Spleen (tissue), 11 donors: ENCODE measurements around the gene ERBB4. TPM values are rescaled to one million over a fixed set of nuclear protein-coding genes. Genes with fewer than 3 reads are reported as not detected.

Experiments
- DNase-seq: peaks from one replicate; pipeline ENCODE4 v3.0.0-alpha.2; 2020
- H3K27ac ChIP-seq, 8 donors: fragments of 200-600 bp; sonication (generic) in 7 of 8; 1 replicate in 4 of 8; 2 replicates in 4 of 8; pipeline versions ENCODE4 v1.5.0 to v1.8.0; 2016 to 2021; ENCODE audit warnings: inconsistent platforms in 4 of 8, mild to moderate bottlenecking in 4 of 8, moderate library complexity in 1 of 8
- H3K27me3 ChIP-seq, 7 donors: fragments of 200-600 bp; sonication (generic) in 6 of 7; replicated peaks in 1 of 7; 1 replicate in 4 of 7; 2 replicates in 3 of 7; pipeline versions ENCODE4 v1.5.0 to v1.8.0; 2016 to 2021; ENCODE audit warnings: inconsistent platforms in 3 of 7, mild to moderate bottlenecking in 1 of 7
- H3K36me3 ChIP-seq, 6 donors: fragments of 200-600 bp; sonication (generic) in 5 of 6; 1 replicate in 4 of 6; 2 replicates in 2 of 6; pipeline versions ENCODE4 v1.5.0 to v1.8.0; 2016 to 2021; ENCODE audit warnings: inconsistent platforms in 2 of 6
- H3K4me1 ChIP-seq, 6 donors: fragments of 200-600 bp; sonication (generic) in 5 of 6; 1 replicate in 3 of 6; 2 replicates in 3 of 6; pipeline versions ENCODE4 v1.5.0 to v1.8.0; 2016 to 2021; ENCODE audit warnings: inconsistent platforms in 3 of 6
- H3K4me3 ChIP-seq, 8 donors: fragments of 200-600 bp; sonication (generic) in 7 of 8; 1 replicate in 4 of 8; 2 replicates in 4 of 8; pipeline versions ENCODE4 v1.5.0 to v1.8.0; 2016 to 2021; ENCODE audit warnings: inconsistent platforms in 4 of 8, mild to moderate bottlenecking in 4 of 8, moderate library complexity in 2 of 8
- H3K9me3 ChIP-seq, 8 donors: fragments of 200-600 bp; sonication (generic) in 7 of 8; 1 replicate in 4 of 8; 2 replicates in 4 of 8; pipeline versions ENCODE4 v1.5.0 to v1.8.0; 2016 to 2021; ENCODE audit warnings: inconsistent platforms in 4 of 8
- POLR2A ChIP-seq, 3 donors: fragments of 450-650 bp; IDR thresholded peaks; one replicate each; pipeline ENCODE4 v1.5.1; 2017; ENCODE audit warnings: antibody characterized with exemption in 3 of 3, mild to moderate bottlenecking in 1 of 3
- POLR2AphosphoS5 ChIP-seq, 3 donors: sonication (generic); formaldehyde crosslinking; IDR thresholded peaks; one replicate each; pipeline ENCODE4 v1.5.1; 2017; ENCODE audit warnings: antibody characterized with exemption in 3 of 3
- WGBS, 5 donors: extraction: QIAGEN DNeasy Blood & Tissue Kit in 3 of 5; methylation state at CpG; one replicate each; pipeline versions ENCODE4 v1.1.5 to v1.1.7; 2013 to 2018; 5-methylcytosine and 5-hydroxymethylcytosine counted together
- intact Hi-C: fragments of 100-400 bp; cut with DNase I; formaldehyde crosslinking; loops from one replicate; pipeline ENCODE4 v1.15.0; 2023; ENCODE audit warnings: low total_unique reads
- polyA plus RNA-seq, 3 donors: library from polyadenylated mRNA; stranded (reverse); fragments of 200-250 nt; gene quantifications; one replicate each; pipeline ENCODE4 v1.2.1, GENCODE V29; 2013
- total RNA-seq, 7 donors: library from RNA; depleted of rRNA in 3 of 7; stranded (reverse); fragments of >200 nt in 3 of 7; fragmentation: NEBNext Ultra II Directional in 4 of 7; extraction: Animal tissue kit (Norgen Biotek cat#: 25700) in 4 of 7; gene quantifications; one replicate each; pipeline versions ENCODE4 v1.1.0 to v1.2.1, GENCODE V29; 2016 to 2021
- TF ChIP-seq, protein P1 (sequence below), 11 experiments: fragments of 200-600 bp in 7 of 11; fragments of 450-650 bp in 4 of 11; sonication (generic) in 4 of 11; IDR thresholded peaks in 8 of 11; conservative IDR thresholded peaks in 3 of 11; 1 replicate in 7 of 11; 2 replicates in 4 of 11; pipeline versions ENCODE4 v1.4.0 to v1.8.0; 2016 to 2021; ENCODE audit warnings: antibody characterized with exemption in 11 of 11, inconsistent platforms in 4 of 11, mild to moderate bottlenecking in 1 of 11
- donor health status: healthy with polysubstance abuse.
- donor health status: DM: no; HTN: no; CAD: no; lungs with moderate emphysema.
- donor health status: DM: no; HTN: no; CAD: no.
- donor health status: Bipolar disorder and iron deficiency.
- donor health status: healthy.
- donor health status: DM: no; HTN: no; CAD: no.
- donor health status: DM: yes; HTN: yes; CAD: no.

Gene ERBB4
- total and polyA plus RNA-seq, 10 donors: under 0.01 to 1.4 (median 0.35) TPM

GRCh38 chr2:211829725-211830124 is 708.9 kb downstream of the ERBB4 start:
- no peak for DNase-seq
- no peaks in the 10 kb centered on the region for H3K9me3 ChIP-seq
- WGBS, 5 donors: 75 to 87% (median 78%) methylated on average over 3 of the region's 3 CpGs
- no peaks in the 10 kb centered on the region for H3K36me3 ChIP-seq
- no peaks in the 10 kb centered on the region for H3K27me3 ChIP-seq
- no peaks in the 10 kb centered on the region for H3K4me1 ChIP-seq
- H3K4me3 ChIP-seq: no peak overlapping the region
- intact Hi-C loops: no loop called here
- H3K27ac ChIP-seq: no peak overlapping the region
- TF ChIP-seq POLR2AphosphoS5 (IDR thresholded peaks at IDR 0.05) (no peak), POLR2A (IDR thresholded peaks at IDR 0.05) (no peak)
- TF ChIP-seq, protein P1, sequence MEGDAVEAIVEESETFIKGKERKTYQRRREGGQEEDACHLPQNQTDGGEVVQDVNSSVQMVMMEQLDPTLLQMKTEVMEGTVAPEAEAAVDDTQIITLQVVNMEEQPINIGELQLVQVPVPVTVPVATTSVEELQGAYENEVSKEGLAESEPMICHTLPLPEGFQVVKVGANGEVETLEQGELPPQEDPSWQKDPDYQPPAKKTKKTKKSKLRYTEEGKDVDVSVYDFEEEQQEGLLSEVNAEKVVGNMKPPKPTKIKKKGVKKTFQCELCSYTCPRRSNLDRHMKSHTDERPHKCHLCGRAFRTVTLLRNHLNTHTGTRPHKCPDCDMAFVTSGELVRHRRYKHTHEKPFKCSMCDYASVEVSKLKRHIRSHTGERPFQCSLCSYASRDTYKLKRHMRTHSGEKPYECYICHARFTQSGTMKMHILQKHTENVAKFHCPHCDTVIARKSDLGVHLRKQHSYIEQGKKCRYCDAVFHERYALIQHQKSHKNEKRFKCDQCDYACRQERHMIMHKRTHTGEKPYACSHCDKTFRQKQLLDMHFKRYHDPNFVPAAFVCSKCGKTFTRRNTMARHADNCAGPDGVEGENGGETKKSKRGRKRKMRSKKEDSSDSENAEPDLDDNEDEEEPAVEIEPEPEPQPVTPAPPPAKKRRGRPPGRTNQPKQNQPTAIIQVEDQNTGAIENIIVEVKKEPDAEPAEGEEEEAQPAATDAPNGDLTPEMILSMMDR (IDR thresholded peaks at IDR 0.05 in 8 of 11, conservative IDR thresholded peaks at IDR 0.05 in 3 of 11): no peak

DNA sequence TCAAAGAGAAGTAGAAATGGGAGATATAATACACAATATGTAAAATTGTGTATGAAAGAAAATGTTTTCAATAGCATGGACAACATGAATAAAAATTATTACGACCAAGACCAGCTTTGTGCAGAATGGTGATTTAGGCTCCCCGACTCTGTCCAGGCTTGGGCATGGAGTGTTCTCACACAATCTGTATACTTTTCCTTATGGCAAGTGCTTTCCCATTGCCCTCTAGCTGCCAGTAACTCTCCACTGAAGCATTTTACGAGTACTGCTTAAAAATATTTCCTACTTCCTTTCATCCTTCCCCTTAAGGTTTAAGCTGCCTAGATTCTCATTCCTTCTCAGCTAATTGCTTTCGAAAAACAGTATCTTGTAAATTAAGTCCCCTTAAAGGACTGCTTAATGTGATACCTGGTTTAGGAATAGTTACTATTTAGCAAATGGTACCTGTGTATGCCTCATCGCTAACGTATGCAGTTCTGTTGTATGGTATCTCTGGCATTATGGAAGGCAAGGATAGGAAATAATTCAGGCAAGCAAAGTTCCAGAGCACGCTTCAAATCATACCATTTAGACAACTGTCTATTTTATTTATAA is 714.6 kb downstream of the ERBB4 start:
- H3K27ac ChIP-seq: no peak overlapping the region
- no peaks in the 10 kb centered on the region for H3K36me3 ChIP-seq
- no peak overlapping the region for H3K4me3 ChIP-seq
- H3K4me1 ChIP-seq: no peaks in the 10 kb centered on the region
- no peaks in the 10 kb centered on the region for H3K27me3 ChIP-seq
- 69 to 80% (median 76%) methylated on average over 7 of the region's 7 CpGs for WGBS, 5 donors
- H3K9me3 ChIP-seq: peaks cover 0 to 7% (median 5%) of the 10 kb centered on the region in 8 donors
- TF ChIP-seq POLR2AphosphoS5 (IDR thresholded peaks at IDR 0.05) (no peak), POLR2A (IDR thresholded peaks at IDR 0.05) (no peak)
- TF ChIP-seq, protein P1 (IDR thresholded peaks at IDR 0.05 in 8 of 11, conservative IDR thresholded peaks at IDR 0.05 in 3 of 11): no peak
- intact Hi-C loops: no loop called here
- no peak for DNase-seq

DNA sequence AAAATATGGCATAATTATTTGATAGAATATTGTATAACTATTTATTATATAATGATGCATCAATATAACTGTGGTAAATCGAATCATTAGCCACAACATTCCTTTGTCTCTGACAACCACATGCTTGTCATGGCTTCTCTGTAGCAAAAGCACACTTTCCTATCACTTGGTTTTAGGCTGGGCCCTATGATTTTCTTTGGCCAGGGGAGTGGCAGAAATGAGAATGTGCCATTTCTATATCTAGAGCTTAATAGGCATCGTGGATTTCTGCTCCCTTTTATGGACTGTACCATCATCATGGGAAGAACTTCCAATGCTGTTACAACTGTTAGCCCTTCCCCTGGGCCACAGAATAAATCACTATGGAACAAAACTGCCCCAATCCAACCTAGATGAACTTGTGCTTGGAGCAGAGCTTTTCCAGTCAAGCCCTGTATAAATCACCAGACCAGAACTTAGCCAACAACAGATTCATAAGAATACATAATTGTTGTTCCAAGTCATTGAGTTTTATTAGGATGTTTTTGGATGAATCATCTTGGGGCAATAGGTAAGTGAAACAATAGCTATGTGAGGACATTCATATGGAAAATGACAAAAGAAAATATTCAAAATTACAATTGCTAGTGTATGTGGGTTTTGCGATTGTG is 715.8 kb downstream of the ERBB4 start:
- Histone ChIP-seq H3K27ac (no peak overlapping the region), H3K36me3 (no peaks in the 10 kb centered on the region), H3K4me3 (no peak overlapping the region), H3K27me3 (no peaks in the 10 kb centered on the region), H3K4me1 (no peaks in the 10 kb centered on the region), H3K9me3 (peaks cover 0 to 7% (median 5%) of the 10 kb centered on the region in 8 donors)
- TF ChIP-seq POLR2A (IDR thresholded peaks at IDR 0.05) (no peak), POLR2AphosphoS5 (IDR thresholded peaks at IDR 0.05) (no peak)
- TF ChIP-seq, protein P1 (IDR thresholded peaks at IDR 0.05 in 8 of 11, conservative IDR thresholded peaks at IDR 0.05 in 3 of 11): no peak
- WGBS, 5 donors: 52 to 79% (median 75%) methylated on average over 3 of the region's 3 CpGs
- no peak for DNase-seq
- intact Hi-C loops: no loop called here

DNA sequence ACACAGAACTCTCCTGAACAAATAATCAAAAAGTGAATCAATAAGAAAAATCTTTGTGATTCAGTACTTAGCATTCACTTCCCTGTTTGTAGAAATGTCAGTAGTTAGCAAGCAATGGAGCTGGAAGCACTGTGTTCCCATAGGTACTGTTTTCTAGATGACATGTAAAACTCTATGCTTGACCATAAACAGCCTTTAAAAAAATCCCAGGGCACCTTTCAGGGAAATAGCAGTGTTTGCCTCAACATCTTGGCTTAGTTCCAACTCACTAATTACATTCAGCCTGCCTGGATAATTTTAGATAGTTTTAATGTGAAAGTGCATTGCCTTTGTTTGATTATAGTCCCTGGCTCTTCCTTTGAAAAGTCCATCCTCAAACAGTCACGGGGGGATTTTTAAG is 721.8 kb downstream of the ERBB4 start:
- Histone ChIP-seq H3K27ac (no peak overlapping the region), H3K4me3 (no peak overlapping the region), H3K4me1 (no peaks in the 10 kb centered on the region), H3K36me3 (no peaks in the 10 kb centered on the region), H3K27me3 (no peaks in the 10 kb centered on the region), H3K9me3 (peaks cover 0 to 7% (median 5%) of the 10 kb centered on the region in 8 donors)
- intact Hi-C loops: no loop called here
- no peak for DNase-seq
- no peak for TF ChIP-seq POLR2AphosphoS5 (IDR thresholded peaks at IDR 0.05)
- TF ChIP-seq, protein P1 (IDR thresholded peaks at IDR 0.05 in 8 of 11, conservative IDR thresholded peaks at IDR 0.05 in 3 of 11): no peak
- no peak for TF ChIP-seq POLR2A (IDR thresholded peaks at IDR 0.05)
- WGBS, 5 donors: 56 to 85% (median 76%) methylated on average over 1 of the region's 1 CpG
